ENCODE data around the gene SCAI.

GRCh38 chr9:125145425-125145824 is 2.1 kb upstream of the SCAI start:
- TF ChIP-seq CTCF (conservative IDR thresholded peaks at IDR 0.05; ENCODE audit: low read length) = peak; percentile 33; the same call in 1 of the 2 replicates
- TF ChIP-seq EZH2phosphoT487 (IDR thresholded peaks at IDR 0.05; ENCODE audit: borderline replicate concordance, low read depth, low read length) = no peak

Measured in OCI-LY7 (cell line).